Measurements from ENCODE around the gene NFIB. TPM values are rescaled to one million over a fixed set of nuclear protein-coding genes. Genes with fewer than 3 reads are reported as not detected.

NFIB gene
- total and polyA plus RNA-seq, 2 of the 4 experiments (the other 2 are of a cell fraction) = 1.4 to 2.0 TPM

- peaks cover 17% of the 10 kb centered on the region for H3K27me3 ChIP-seq (ENCODE audit: control insufficient read depth, insufficient read depth, low read length)
- POLR2A ChIA-PET (ENCODE audit: unreplicated experiment) = no interaction called here
- intact Hi-C loops (cut with micrococcal nuclease) = no loop called here
Observed at GRCh38 chr9:14296495-14297113, 17.3 kb downstream of the NFIB start.

More at GRCh38 chr9:14296495-14297113, 17.3 kb downstream of the NFIB start:
- H4K5ac ChIP-seq (ENCODE audit: low read depth, low read length) = no peak overlapping the region
- BruUV-seq (replicated peaks) = no TSS peak
- TF ChIP-seq CHD1 (IDR thresholded peaks at IDR 0.05; ENCODE audit: low read depth, low read length) (no peak), USF2 (IDR thresholded peaks at IDR 0.05; ENCODE audit: low read depth, low read length) (no peak), BHLHE40 (IDR thresholded peaks at IDR 0.05; ENCODE audit: low read depth, low read length) (no peak), RAD21 (IDR thresholded peaks at IDR 0.05; ENCODE audit: low read length) (no peak), CTCF (conservative IDR thresholded peaks at IDR 0.05; ENCODE audit: low read depth, low read length) (no peak), CEBPB (IDR thresholded peaks at IDR 0.05; ENCODE audit: low read depth, low read length) (no peak), RCOR1 (IDR thresholded peaks at IDR 0.05; ENCODE audit: insufficient replicate concordance, low read length) (no peak), POLR2A (IDR thresholded peaks at IDR 0.05; ENCODE audit: low read depth, low read length) (no peak)
- no peak overlapping the region for H3K18ac ChIP-seq (ENCODE audit: low read depth, low read length)
- in situ Hi-C loops (cut with MboI; ENCODE audit: low sequenced_read_pairs) (no loop called here), dilution Hi-C loops (cut with HindIII; ENCODE audit: low sequenced_read_pairs, unreplicated experiment) (no loop called here)
- no peak overlapping the region for H2AK9ac ChIP-seq (replicated peaks; ENCODE audit: low read depth, low read length, poor library complexity)
- no peak overlapping the region for H3K27ac ChIP-seq (ENCODE audit: insufficient read depth, low read length)
- no peak overlapping the region for H4K8ac ChIP-seq (ENCODE audit: low read depth in 2 of 2, low read length in 2 of 2)
- no peak overlapping the region for H2AFZ ChIP-seq (replicated peaks; ENCODE audit: low read length, poor library complexity)
- no peak overlapping the region for H4K91ac ChIP-seq (ENCODE audit: insufficient read depth, low read depth, low read length)
- H3K4me3 ChIP-seq (ENCODE audit: insufficient read depth, low read depth, low read length) = no peak overlapping the region
- no peaks in the 10 kb centered on the region for H3K79me1 ChIP-seq (ENCODE audit: low read depth in 1 of 2, low read length in 2 of 2)
- no peak overlapping the region for H3K4ac ChIP-seq (ENCODE audit: low read depth, low read length)
- DNase-seq (no peak), ATAC-seq (ENCODE audit: low read depth) (no peak)
- H2BK120ac ChIP-seq (ENCODE audit: low read depth, low read length) = no peak overlapping the region
- H4K20me1 ChIP-seq (ENCODE audit: insufficient read depth, low read length) = no peaks in the 10 kb centered on the region
- H2BK20ac ChIP-seq (ENCODE audit: low read depth, low read length) = no peak overlapping the region
- no peaks in the 10 kb centered on the region for H3K36me3 ChIP-seq (ENCODE audit: control insufficient read depth, insufficient read depth, low read length)
- H3K9ac ChIP-seq (ENCODE audit: low read depth, low read length) = no peak overlapping the region
- H3K14ac ChIP-seq (replicated peaks; ENCODE audit: low read depth, low read length) = no peak overlapping the region
- H3K9me3 ChIP-seq (ENCODE audit: control insufficient read depth, insufficient read depth, low read length) = no peaks in the 10 kb centered on the region
- H3K23ac ChIP-seq (ENCODE audit: low read depth, low read length) = no peak overlapping the region
- H3K56ac ChIP-seq (ENCODE audit: extremely low read depth, insufficient read depth, low read length) = no peak overlapping the region
- no peak overlapping the region for H3K4me2 ChIP-seq (ENCODE audit: low read depth, low read length)
- no peaks in the 10 kb centered on the region for H3K4me1 ChIP-seq (ENCODE audit: control insufficient read depth, insufficient read depth, low read length)
- no peaks in the 10 kb centered on the region for H3K9me1 ChIP-seq (ENCODE audit: insufficient read depth, low read length)
- H2AK5ac ChIP-seq (ENCODE audit: low read depth, low read length) = no peak overlapping the region
- CTCF ChIA-PET = no interaction called here
- no peak overlapping the region for H2BK15ac ChIP-seq (ENCODE audit: low read depth, low read length)
- H2BK5ac ChIP-seq (ENCODE audit: low read depth, low read length, poor library complexity, severe bottlenecking) = no peak overlapping the region
- 84% methylated on average over 4 of the region's 7 CpGs; no CpG with 5 or more reads in 1 of the 2 experiments for WGBS, 2 experiments (ENCODE audit: extremely low coverage in 2 of 2, insufficient read length in 1 of 2)
